GM18519 (cell line): ENCODE data around the gene MTSS2.

Experiments used
- ATAC-seq: cut with Tn5 transposase; IDR thresholded peaks from one replicate; pipeline ENCODE4 v1.9.1; 2021; ENCODE audit warnings: mild to moderate bottlenecking, moderate library complexity; ENCODE audit not compliant: unreplicated experiment, low FRiP score

Gene MTSS2

DNA sequence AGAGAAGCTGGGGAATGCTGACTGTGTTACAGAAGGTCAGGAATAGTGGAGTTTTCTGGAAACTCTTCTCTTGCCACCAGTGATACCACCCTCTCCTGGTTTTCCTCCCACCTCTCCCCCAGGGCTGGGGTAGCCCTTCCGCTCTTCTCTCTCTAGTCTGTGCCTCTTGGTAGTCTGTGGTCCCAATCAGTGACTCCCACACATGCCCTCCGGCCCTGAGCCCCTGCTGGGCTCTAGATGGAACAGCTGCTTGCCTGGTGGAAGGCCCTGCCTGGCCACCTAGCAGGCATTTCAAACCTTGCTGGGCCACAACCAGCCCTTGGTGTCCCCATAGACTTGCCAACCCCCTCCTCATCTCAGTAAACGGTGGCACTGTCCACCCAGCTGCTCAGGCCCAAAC is 15.2 kb upstream of the MTSS2 start:
- no peak for ATAC-seq

DNA sequence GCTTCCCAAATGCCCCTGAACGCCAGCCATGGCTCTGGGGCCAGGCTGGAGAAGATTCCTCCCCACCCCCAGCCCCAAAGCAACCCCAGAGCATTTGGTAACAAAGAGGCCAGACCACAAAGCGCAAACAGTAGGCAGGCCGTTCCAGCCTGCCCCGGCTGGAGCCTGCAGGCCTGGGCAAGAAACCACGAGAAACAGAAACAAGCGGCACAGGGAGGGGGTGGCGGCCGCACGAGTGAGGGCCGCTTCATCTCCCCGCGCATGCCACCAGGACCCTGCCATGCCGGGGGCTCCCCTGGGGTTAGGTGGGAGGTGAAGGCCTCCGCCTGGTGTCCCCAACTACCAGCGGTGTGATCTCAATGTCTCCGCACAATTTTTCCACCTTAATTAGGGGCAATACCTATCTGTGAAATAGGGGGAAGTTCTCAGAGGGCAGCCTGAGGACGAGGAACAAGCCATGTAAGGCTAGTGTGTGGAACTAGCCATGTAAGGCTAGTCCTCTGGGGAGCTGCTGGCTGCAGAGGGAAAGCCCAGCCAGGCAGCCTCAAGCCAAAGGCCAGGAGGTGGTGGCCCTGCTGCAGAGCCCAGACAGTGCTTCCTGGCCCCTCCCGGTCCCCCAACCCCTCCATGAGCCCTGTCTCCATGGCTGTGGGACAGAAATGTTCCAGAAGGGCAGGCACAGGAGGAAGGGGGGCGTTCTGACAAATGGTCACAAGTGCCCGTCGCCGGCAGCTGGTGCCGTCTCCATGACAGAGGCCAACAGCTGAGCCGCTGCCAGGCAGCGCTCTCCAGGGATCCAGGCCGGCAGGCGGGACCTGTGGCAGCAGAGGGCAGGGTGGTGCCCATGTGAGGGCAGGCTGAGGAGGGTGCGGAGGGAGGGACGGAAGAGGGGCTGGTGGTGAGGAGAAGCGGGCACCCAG is 14.5 kb upstream of the MTSS2 start:
- ATAC-seq = no peak

- no peak for ATAC-seq
These were observed 13.8 kb upstream of the MTSS2 start for GRCh38 chr16:70699696-70700095.

DNA sequence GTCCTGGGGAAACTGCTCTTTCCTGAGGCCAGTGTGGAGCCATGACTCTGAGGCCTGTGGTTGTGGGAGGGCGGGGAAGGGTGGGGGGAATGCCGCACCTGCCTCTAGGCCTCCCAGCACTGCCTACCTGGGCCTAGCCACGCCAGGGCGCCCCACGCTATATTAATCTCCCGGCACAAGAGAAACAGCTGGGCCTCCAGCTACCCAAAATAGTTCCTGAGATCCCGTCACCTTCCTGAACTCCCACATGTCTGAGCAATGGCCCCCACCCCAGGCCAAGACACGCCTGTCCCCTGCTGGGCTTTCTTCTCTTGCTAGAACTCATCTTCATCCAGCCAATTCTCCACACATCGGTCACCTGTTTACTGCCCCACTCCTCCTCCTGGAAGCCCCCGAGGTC is 13.0 kb upstream of the MTSS2 start:
- ATAC-seq = no peak

- no peak for ATAC-seq
These were observed 11.8 kb upstream of the MTSS2 start for GRCh38 chr16:70697594-70698170.

- no peak for ATAC-seq
These were observed 11.2 kb upstream of the MTSS2 start for GRCh38 chr16:70696952-70697593.

- no peak for ATAC-seq
These were observed 10.5 kb upstream of the MTSS2 start for GRCh38 chr16:70696355-70696754.

DNA sequence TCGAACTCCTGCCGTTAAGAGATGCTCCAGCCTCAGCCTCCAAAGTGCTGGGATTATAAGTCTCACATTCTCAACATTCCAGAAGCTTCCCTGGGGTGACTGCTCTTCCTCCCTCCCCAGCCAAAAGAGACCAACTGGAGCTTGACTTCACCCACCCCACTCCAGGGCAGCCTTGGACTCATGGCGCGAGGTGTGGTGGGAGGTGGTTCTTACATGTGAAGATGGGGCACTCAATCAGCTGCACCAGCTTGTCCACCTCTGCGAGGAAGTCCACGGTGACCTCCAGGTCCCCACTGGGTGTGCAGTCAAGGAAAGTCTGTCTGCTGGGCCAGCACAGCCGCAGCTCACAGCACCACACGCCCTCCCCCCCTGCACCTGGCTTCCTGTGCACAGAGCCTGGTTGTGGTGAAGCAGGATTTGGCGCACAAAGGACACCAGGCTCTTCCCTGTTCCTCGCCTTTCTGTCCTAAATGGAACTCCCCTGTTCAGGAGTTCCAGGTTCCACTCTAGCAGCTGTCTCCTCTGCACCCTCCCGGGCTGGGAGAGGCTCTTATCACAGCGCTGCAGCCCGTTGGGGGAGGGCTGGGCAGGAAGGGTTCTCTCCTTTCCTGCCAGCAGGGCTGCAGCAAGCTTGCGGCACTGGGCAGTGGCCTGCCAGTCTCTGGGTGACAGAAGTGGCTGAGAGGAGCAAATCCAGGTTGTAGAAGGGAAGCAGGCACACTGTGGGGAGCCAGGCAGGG is 9.6 kb upstream of the MTSS2 start:
- no peak for ATAC-seq

GRCh38 chr16:70694868-70695218 is 9.0 kb upstream of the MTSS2 start:
- ATAC-seq = no peak

GRCh38 chr16:70694088-70694867 is 8.4 kb upstream of the MTSS2 start:
- ATAC-seq = no peak

DNA sequence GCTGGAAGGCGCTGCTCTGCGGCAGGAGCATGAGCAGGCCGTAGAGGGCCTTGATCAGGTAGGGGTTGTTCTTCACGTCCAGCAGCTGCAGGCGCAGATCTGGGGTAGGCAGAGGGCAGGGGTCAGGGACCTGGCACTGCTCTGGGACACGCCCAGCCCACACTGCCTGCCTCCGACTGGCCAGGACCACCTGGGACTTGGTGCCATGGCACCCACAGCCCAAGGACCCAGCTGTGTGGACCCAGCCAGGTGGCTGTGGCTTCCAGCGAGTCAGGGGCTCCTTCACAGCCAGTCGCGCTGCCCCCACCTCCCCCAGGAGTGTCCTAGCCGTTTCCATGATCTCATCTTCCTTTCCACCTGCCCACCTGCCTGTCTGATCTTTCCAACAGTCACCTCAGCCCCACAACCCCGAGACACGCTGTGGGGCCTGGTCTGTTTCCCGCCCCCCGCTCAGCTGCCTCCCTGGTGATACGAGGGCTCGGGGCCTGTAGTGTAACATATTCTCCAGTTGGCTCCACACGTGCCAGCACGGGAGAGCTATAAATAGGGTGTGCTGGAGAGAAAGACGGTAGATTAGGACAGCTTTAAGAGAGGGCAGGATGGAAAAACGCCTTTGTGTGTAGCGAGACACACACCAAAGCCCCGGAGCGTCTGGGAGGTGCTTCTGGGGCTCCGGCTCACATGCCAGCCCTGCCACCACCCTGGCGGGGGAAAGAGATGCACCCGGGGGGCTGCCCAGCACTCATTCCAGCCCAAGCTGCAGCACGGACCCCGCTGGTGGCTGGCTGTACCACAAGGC is 7.2 kb upstream of the MTSS2 start:
- ATAC-seq = no peak

GRCh38 chr16:70692130-70692872 is 6.4 kb upstream of the MTSS2 start:
- no peak for ATAC-seq

DNA sequence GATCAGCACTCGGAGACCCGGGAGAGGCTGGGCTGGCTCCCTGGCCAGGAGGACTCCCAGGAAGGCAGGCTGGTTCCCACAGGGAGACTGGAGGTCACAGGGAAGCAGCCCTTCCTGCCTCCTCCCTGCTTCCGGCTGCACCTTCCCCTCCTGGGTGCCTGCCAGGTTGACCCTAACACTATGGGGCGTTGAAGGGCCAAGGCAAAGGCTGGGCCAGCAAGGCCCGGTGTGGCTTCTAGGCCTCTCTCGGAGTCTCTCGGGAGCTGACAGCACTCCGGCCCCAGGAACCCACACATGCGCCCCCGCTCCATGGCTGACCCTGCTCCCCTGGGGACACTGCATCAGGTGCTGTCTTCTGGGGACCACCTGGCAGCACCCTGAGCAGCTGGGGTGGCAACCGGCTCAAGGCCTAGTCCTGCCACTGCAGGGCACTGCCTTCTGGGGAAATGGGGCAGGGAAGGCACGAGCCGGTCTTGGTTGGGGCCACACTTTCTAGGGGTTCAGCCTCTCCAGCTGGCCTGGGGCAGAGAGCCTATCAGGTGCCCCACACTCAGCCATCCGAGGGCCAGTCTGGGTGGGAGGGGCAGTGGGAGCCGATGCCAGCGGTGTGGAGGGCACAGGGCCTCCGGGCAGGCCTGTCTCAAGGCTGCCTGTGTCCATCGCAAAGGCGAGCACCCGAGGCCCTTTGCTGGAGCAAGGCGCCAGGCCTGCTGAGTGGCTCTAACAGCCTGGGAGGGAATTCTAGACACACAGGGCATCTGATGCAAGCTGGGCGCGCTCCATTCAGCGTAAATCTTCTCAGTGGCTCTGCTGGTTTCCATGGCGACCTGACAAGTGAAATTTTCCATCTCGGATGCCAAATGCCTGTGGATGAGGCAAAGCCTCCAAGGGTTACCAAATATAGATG is 5.6 kb upstream of the MTSS2 start:
- ATAC-seq = no peak

DNA sequence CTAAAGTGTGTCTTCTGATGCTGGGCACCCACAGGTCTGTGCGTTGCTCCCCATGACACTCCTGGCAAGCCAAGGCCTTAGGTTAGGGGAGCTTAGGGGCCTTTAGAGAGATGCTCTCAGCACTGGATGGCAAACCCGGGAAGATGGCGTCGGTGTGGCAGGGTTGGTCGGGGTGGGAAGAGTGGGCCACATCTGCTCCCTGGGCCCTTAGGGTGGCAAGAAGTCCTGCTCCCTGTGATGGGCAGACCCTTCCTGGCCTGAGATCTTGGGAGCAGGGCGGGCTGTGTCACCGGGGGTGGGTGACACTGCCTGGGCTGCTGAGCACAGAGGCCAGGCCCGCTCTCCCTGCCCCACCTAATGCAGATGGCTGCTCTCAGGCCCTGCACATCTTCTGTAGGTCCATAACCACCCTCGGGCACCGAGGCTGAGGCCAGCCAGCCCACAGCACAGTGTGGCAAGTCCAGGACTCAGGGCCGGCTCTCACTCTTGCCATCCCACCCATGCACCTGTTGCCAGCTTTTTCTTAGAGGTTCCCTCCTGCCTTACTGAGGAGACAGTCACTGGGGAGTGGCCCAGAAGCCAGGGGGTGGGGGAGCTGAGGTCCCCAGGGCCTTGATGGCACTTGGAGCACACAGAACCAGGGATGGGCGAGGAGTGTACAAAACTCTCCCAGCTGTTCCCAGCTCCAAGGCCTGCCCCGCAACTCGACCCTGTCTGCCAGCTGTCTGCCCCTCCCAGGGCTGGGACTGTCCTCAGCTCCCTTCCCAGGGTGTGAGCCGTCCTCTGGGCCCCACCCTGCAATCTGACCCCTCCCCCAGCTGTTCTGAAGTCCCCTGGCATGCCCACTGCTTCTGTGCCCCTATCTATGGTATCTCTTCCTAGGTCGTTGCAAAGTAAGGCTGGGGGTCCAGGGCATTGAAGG is 4.4 kb upstream of the MTSS2 start:
- ATAC-seq = no peak

GRCh38 chr16:70689035-70689969 is 3.4 kb upstream of the MTSS2 start:
- ATAC-seq = no peak
